NB4 (cell line): ENCODE data around the gene MRPL4.

Experiments
- MYC ChIP-seq: IDR thresholded peaks from 2 replicates; pipeline ENCODE4 v1.6.1; 2011; ENCODE audit warnings: low read depth, low read length
- POLR2A ChIP-seq: IDR thresholded peaks from 2 replicates; pipeline ENCODE4 v1.6.1; 2011; ENCODE audit warnings: mild to moderate bottlenecking; ENCODE audit not compliant: insufficient read length; ENCODE audit errors: extremely low read depth
- TF ChIP-seq, protein P1 (sequence below): IDR thresholded peaks from one replicate; pipeline ENCODE4 v1.5.1; 2012; ENCODE audit warnings: low read depth, low read length
- TF ChIP-seq, protein P2 (sequence below): IDR thresholded peaks from 2 replicates; pipeline ENCODE4 v1.6.1; 2011; ENCODE audit warnings: low read depth, low read length

DNA sequence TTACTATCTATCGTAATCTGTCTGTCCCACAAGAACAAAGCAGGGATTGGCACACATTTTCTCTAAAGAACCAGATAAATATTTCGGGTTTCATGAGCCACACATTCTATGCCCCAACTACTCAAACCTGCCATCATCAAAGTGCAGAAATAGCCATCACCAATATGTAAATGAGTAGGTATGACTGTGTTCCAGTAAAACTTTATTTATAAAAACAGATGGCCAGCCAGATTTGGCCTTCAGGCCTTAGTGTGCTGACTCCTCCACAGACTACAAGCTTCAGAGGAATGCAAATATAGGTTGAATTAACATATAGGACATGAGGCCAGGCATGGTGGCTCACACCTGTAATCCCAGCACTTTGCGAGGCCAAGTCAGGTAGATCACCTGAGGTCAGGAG lies 48.3 kb upstream of the MRPL4 start:
- TF ChIP-seq, protein P1, sequence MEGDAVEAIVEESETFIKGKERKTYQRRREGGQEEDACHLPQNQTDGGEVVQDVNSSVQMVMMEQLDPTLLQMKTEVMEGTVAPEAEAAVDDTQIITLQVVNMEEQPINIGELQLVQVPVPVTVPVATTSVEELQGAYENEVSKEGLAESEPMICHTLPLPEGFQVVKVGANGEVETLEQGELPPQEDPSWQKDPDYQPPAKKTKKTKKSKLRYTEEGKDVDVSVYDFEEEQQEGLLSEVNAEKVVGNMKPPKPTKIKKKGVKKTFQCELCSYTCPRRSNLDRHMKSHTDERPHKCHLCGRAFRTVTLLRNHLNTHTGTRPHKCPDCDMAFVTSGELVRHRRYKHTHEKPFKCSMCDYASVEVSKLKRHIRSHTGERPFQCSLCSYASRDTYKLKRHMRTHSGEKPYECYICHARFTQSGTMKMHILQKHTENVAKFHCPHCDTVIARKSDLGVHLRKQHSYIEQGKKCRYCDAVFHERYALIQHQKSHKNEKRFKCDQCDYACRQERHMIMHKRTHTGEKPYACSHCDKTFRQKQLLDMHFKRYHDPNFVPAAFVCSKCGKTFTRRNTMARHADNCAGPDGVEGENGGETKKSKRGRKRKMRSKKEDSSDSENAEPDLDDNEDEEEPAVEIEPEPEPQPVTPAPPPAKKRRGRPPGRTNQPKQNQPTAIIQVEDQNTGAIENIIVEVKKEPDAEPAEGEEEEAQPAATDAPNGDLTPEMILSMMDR, result no peak
- TF ChIP-seq, protein P2, sequence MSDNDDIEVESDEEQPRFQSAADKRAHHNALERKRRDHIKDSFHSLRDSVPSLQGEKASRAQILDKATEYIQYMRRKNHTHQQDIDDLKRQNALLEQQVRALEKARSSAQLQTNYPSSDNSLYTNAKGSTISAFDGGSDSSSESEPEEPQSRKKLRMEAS, result no peak
- no peak for TF ChIP-seq POLR2A
- no peak for TF ChIP-seq MYC
